Activated T-helper 1 cell treated with Interleukin-2 at 50 U/mL for 16 hours (primary cell): Measurements from ENCODE around the gene ATG2A.
"Not testable (repeated sequence)": the region's sequence is repeated elsewhere in the genome, so short reads cannot be mapped to it uniquely, and the experiment has no call there.

ENCODE experiments used
- DNase-seq: peaks from one replicate; pipeline ENCODE4 v3.0.0-alpha.2; 2020; ENCODE audit warnings: low read depth

Gene ATG2A

GRCh38 chr11:64854534-64855502 is 62.2 kb downstream of the ATG2A start:
- DNase-seq, result no peak

- DNase-seq, result no peak
Observed at GRCh38 chr11:64854157-64854533, 62.9 kb downstream of the ATG2A start.

DNA sequence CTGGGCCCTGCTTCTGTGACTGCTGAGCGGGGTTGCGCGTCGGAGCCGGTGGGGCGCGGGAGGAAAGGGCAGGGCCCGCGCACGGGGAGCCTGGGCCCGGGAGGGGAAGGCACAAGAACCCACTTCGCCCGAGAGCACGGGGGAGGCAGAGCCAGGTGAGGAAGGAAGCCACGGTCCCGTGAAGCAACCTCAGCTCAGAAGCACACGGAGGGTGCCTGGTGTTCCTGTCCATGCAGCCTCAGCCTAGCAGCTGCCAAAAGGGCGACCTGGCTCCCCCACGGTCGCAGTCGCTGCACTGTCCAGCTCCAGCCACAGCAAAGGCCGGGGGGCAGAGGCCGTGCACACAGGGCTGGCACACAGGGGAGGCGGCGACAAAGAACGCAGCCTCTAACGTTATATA is 63.3 kb downstream of the ATG2A start:
- DNase-seq, result no peak

DNA sequence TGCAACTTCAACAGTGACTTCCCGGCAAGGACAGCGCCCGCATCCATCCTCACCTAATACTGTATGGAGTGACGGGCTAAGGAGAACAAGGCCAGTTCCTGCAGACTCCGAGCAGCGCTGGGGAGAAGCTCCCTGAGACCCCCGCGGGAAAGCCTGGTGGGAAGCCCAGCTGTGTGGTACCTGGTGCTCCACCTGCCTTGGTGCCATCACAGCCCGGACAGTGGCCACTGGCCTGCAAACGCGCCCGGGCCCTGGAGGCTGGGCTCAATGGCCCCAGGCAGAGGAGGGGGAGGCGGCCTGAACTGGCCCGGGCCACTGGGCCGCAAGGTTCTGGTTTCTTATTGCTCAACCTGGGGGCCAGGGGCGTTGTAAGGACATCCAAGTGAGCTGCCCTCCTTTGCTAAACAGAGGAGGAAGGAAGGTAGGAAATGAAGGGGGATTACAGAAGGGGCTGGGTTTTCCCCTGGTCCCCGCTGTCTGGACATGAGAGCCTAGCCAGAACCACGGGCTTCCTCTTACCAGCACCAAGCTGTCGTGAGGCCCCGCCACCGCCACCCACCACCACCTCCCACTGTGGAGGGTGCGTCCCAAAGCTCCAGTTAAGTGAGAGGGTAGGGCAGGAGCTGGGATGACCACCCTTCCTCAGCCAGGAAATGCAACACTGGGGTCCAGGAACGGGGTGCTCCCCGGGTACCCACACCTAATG is 64.1 kb downstream of the ATG2A start:
- DNase-seq, result no peak

GRCh38 chr11:64851831-64852351 is 65.1 kb downstream of the ATG2A start:
- DNase-seq, result no peak

DNA sequence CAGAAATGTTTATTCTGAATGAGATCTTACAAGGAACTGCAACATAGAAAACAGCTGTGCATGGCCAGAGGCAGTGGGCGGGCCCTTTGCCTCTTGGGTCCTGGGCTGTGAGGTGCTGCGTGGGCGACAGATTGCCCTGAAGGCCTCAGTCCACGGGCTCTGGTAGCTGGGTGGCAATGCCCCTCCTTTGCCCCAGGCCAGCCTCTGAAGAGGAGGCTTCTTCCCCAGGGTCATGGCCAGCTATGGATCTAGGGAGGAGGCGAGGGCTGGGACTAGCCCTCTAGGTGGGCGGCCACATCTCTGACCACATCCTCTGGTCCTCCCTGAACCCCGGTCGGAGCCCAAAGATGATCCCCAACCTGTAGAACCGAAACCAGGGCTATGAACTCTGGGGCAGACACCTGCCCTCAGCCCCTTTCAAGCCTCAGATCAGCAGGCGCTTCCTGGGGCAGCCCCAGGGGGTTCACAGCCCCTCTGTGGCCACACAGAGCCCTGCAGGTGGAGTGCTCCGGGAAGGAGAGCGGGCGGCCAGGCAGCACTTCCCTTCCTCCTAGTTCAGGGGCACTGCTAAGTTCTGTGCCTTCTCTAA is 65.9 kb downstream of the ATG2A start:
- no peak for DNase-seq

DNA sequence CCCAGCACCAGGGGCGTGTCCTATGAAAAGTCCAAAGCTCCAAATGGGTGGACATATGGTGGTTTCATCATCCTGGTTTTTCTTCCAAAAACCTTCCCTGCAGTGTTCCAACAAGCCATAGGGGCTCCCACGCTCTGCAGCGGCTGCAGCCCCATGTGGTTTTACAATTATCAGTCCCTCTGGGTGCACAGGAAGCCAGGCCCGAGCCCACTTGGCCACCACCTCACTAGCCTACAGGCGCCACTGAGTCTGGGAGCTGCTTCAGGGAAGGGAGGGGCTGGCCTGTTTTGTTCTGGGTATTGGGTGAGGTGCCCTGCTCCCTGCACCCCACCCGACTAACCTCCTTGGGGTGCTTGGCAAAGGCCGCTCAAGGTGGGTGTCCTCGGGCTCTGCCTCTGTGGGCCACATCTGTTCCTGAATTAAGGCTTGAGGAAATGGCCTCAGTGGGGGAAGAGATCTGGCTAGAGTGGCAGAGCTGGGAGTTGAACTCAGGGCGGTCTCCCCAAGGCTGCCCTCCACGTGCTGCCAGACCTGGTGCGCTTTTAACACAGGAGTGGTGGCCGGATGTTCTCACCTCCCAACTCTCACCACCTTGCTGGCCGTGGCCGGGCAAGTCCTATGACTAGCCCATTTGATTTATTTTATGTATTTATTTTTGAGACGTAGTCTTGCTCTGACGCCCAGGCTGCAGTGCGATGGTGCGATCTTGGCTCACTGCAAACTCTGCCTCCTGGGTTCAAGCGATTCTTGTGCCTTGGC is 67.2 kb downstream of the ATG2A start:
- DNase-seq, result no peak

- DNase-seq, result no peak
Observed at GRCh38 chr11:64848826-64849597, 68.0 kb downstream of the ATG2A start.

DNA sequence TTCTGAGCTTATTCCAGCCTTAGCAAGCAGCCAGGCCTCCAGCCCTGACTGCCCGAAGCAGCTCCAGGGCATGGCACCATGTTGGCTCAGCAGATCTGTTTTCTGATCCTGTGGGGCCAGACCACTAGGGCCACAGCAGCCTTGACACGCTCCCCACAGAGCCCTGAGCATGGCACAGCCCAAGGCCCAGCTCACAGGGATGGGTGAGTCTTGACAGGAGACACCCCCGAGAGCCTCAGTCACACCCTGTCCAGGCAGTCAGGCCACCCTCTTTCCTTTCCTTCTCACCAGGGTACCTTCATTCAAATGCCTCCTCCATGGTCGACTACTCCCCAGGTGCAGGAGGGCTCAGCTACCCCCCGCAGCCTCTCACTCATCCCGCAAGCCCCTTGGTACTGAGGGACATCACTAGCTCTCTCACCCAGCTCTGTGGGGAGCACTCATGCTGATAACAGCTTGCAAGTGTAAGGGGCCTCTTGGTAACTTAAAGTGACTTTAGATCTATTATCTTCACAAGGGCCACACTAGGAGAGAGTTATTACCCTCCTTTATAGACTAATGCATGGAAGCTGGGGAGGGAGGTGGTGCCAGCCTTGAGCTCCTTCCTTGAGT is 68.7 kb downstream of the ATG2A start:
- no peak for DNase-seq

GRCh38 chr11:64846998-64847666 is 69.9 kb downstream of the ATG2A start:
- peak; percentile 88 for DNase-seq

DNA sequence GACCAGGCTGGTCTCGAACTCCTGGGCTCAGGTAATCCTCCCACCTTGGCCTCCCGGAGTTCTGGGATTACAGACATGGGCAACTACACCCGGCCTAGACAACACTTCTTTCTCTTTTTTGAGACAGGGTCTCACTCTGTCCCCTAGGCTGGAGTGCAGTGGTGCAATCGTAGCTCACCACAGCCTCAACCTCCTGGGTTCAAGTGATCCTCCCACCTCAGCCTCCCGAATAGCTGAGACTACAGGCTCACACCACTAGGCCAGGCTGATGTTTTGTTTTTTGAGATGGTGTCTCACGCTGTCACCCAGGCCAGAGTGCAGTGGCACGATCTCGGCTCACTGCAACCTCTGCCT is 71.3 kb downstream of the ATG2A start:
- not testable (repeated sequence) for DNase-seq

DNA sequence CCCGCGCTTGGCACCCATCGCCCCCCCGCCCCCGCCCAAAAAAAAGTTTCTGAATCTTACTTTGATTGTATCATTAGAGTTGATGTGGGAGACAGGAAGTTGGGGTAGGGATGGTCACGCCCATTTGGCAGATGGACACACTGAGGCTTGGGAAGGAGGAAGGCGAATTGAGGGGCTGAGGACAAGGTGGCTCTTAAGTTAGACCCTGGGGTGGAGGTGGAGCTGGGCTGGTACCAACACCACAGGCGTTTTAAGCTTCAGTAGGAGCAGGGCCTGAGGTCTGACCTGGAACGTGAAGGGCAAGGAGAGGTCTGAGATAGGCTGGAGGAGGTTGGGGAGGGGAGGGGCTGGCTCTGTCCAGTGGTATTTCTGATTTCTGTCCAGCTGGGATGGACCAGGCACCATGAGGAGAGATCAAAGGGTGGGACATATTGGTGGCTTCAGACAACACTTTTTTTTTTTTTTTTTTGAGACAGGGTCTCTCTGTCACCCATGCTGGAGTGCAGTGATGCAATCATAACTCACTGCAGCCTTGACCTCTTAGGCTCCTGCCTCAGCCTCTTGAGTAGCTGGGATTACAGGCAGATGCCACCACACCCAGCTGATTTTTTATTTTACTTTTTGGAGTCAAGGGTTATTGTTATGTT is 71.8 kb downstream of the ATG2A start:
- no peak for DNase-seq
